Activated CD4-positive, alpha-beta memory T cell treated with anti-CD3 and anti-CD28 coated beads for 36 hours (primary cell): ENCODE data around the gene WDR20. TPM values are rescaled to one million over a fixed set of nuclear protein-coding genes. Genes with fewer than 3 reads are reported as not detected.
"Not testable (repeated sequence)": the region's sequence is repeated elsewhere in the genome, so short reads cannot be mapped to it uniquely, and the experiment has no call there.

Source experiments
- CTCF ChIA-PET: fragments of 350-600 bp; sonication (Branson Sonifier 250); formaldehyde crosslinking; loops from one replicate; lab custom pipeline; 2021; ENCODE audit warnings: antibody characterized with exemption, inconsistent platforms; lab: Charles Lee
- POLR2A ChIA-PET: fragments of 350-600 bp; sonication (Branson Sonifier 250); formaldehyde crosslinking; loops from one replicate; lab custom pipeline; 2021; ENCODE audit warnings: antibody characterized with exemption; lab: Charles Lee
- DNase-seq: peaks from one replicate; pipeline ENCODE4 v3.0.0-alpha.2; 2020
- H3K27ac Mint-ChIP-seq: one replicate; pipeline ENCODE4 v1.8.0; 2021; ENCODE audit warnings: mixed read lengths
- H3K27me3 Mint-ChIP-seq: one replicate; pipeline ENCODE4 v1.8.0; 2021; ENCODE audit warnings: mixed read lengths
- H3K36me3 Mint-ChIP-seq: one replicate; pipeline ENCODE4 v1.8.0; 2021; ENCODE audit warnings: mixed read lengths
- H3K4me1 Mint-ChIP-seq: one replicate; pipeline ENCODE4 v1.8.0; 2021; ENCODE audit warnings: low read depth, mixed read lengths
- H3K4me3 Mint-ChIP-seq: one replicate; pipeline ENCODE4 v1.8.0; 2021; ENCODE audit warnings: mild to moderate bottlenecking, mixed read lengths
- H3K9me3 Mint-ChIP-seq: one replicate; pipeline ENCODE4 v1.8.0; 2021; ENCODE audit warnings: mixed read lengths
- intact Hi-C: fragments of 100-400 bp; cut with micrococcal nuclease; formaldehyde crosslinking; loops from one replicate; pipeline ENCODE4 v1.15.1; 2023
- total RNA-seq, 2 experiments: library from RNA; stranded (reverse); gene quantifications; one replicate each; pipeline ENCODE4 v1.2.3, GENCODE V29; 2021

The WDR20 gene
- total RNA-seq, 2 experiments from 2014 or later = 22.2 to 25.3 TPM

DNA sequence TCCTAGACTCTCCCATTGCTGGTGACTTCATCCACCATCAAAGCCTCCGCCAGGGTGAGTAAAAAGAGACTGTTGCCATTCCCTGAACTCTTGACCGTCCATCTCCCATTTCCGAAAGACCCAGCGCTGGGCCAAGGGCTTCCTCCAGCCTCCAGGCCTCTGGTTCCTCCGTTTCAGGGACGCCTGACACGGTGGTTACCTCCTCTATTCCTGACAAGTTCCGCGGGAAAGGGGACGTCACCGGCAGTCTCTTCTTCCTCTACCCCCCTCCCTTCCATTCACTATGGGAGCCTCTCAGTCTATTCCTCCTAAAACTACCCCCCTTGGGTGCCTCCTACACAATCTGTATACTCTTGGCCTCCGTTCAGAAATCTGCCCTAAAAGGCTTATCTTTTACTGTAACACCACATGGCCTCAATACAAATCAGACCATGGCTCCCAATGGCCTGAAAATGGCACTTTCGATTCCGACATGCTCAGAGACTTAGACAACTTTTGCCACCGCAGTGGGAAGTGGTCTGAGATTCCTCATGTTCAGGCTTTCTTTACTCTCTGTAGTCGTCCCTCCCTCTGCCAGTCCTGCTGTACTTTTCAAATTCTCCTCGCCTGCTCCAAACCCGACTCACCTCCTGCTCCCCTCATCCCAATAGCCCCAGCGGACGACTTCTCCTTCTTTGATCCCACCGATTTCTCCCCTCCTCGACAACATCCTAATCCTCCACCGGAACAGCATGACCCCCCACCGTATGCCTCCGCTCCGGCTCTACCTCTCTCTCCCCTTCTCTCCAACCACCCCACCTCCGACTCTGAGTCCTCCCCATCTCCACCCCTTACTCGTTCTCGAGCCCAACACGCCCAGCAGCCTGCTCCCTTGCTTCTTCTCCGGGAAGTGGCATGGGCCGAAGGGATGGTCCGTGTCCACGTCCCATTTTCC is 94.9 kb downstream of the WDR20 start:
- Mint-ChIP-seq H3K27me3 (no peaks in the 10 kb centered on the region), H3K4me3 (no peak overlapping the region), H3K9me3 (no peaks in the 10 kb centered on the region), H3K4me1 (no peaks in the 10 kb centered on the region), H3K27ac (no peak overlapping the region), H3K36me3 (no peaks in the 10 kb centered on the region)
- intact Hi-C loops = loop anchor here (1.0 to 2.0 kb wide), 2 partner anchors 70 to 80 kb away; partner anchors contain the start of gene MOK
- ChIA-PET POLR2A (no interaction called here), CTCF (no interaction called here)
- no peak for DNase-seq

DNA sequence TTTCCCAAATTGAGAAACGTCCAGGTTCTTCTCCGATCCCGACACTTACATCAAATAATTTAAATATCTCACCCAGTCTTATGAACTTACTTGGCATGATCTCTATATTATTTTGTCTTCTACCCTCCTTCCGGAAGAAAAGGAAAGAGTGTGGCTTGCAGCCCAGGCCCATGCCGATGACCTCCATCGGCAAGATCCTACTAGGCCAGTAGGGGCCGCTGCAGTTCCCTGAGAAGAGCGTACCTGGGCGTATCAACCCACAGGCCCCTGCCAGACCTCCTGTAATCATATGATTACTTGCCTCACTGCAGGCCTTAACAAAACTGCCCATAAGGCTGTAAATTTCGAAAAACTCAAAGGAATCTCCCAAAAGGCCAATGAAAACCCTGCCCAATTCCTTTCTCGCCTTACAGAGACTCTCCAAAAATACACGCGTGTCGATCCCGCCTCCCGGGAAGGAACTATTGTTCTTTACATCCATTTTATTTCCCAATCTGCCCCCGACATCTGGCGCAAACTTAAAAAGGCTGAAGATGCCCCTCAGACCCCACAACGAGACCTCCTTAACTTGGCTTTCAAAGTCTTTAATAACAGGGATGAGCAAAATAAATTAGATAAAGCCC is 95.7 kb downstream of the WDR20 start:
- no peaks in the 10 kb centered on the region for H3K9me3 Mint-ChIP-seq
- H3K4me1 Mint-ChIP-seq = no peaks in the 10 kb centered on the region
- POLR2A ChIA-PET = no interaction called here
- no peaks in the 10 kb centered on the region for H3K27me3 Mint-ChIP-seq
- no peaks in the 10 kb centered on the region for H3K36me3 Mint-ChIP-seq
- CTCF ChIA-PET = interaction anchor here (0.7 to 2.3 kb wide), 2 partner anchors 9 to 79 kb away, joined by 3 to 16 read pairs; no protein-coding TSS in a partner anchor
- intact Hi-C loops = loop anchor here (1.0 to 2.0 kb wide), 2 partner anchors 69 to 79 kb away; partner anchors contain the start of gene MOK
- no peak overlapping the region for H3K4me3 Mint-ChIP-seq
- peak; percentile 87 for DNase-seq
- no peak overlapping the region for H3K27ac Mint-ChIP-seq

DNA sequence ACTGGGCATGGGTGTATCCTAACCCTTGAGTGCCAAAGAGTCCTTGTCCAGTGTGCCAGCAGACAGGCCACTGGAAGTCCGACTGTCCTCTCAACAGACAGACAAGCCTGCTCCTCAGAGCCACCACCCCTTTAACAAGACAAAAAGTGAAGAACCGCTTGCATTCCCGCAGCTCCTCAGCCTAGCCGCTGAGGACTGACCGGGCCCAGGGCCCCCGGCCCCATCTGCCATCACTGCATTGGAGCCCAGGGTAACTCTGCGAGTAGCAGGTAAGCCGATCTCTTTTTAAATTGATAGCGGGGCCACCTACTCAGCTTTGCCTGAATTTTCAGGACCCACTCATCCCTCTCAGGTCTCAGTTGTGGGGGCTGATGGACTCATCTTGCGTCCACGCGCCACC is 96.3 kb downstream of the WDR20 start:
- CTCF ChIA-PET = interaction anchor here (0.7 to 2.3 kb wide), 3 partner anchors 9 to 78 kb away, joined by 3 to 16 read pairs (median 5); partner anchors contain the start of gene MOK
- POLR2A ChIA-PET = no interaction called here
- H3K36me3 Mint-ChIP-seq = no peaks in the 10 kb centered on the region
- H3K9me3 Mint-ChIP-seq = no peaks in the 10 kb centered on the region
- intact Hi-C loops = no loop called here
- H3K4me3 Mint-ChIP-seq = no peak overlapping the region
- no peaks in the 10 kb centered on the region for H3K27me3 Mint-ChIP-seq
- H3K4me1 Mint-ChIP-seq = no peaks in the 10 kb centered on the region
- no peak overlapping the region for H3K27ac Mint-ChIP-seq
- DNase-seq = no peak

DNA sequence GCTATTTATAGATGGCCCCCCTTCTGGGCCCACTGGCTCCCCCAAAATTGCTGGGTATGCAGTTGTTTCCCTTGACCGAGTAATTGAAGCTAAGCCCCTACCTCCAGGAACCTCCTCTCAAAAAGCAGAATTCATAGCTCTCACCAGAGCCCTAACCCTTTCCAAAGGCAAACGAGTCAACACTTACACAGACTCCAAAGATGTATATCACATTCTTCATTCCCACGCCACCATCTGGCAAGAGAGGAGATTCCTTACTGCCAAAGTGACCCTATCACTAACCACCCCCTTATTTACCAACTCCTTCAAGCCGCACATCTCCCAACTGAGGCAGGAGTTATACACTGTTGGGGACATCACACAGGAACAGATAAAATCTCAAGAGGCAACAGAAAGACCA is 98.4 kb downstream of the WDR20 start:
- no peaks in the 10 kb centered on the region for H3K9me3 Mint-ChIP-seq
- intact Hi-C loops = no loop called here
- no peak overlapping the region for H3K27ac Mint-ChIP-seq
- DNase-seq = no peak
- no peaks in the 10 kb centered on the region for H3K36me3 Mint-ChIP-seq
- POLR2A ChIA-PET = no interaction called here
- no peaks in the 10 kb centered on the region for H3K4me1 Mint-ChIP-seq
- CTCF ChIA-PET = interaction anchor here (0.8 to 2.0 kb wide), 3 partner anchors 27 to 79 kb away, joined by 3 to 12 read pairs (median 5); no protein-coding TSS in a partner anchor
- no peak overlapping the region for H3K4me3 Mint-ChIP-seq
- H3K27me3 Mint-ChIP-seq = no peaks in the 10 kb centered on the region

DNA sequence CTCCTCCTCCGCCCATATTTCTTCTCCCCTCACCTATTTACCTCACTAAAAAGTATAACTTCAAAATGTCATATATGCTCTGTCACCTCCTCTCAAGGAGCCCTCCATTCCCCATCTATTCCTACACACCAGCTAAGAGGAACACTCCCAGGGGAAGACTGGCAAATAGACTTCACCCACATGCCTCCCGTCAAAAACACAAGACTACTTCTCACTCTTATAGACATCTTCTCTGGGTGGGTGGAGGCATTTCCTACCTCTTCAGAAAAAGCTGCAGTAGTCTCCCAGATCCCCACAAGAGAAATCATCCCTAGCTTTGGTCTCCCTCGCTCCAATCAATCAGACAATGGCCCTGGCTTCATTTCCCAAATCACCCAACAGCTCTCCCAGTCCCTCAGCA is 99.1 kb downstream of the WDR20 start:
- no peak for DNase-seq
- intact Hi-C loops = no loop called here
- H3K4me3 Mint-ChIP-seq = no peak overlapping the region
- ChIA-PET CTCF (interaction anchor here (0.8 to 2.0 kb wide), 3 partner anchors 27 to 78 kb away, joined by 3 to 12 read pairs (median 5); no protein-coding TSS in a partner anchor), POLR2A (no interaction called here)
- no peaks in the 10 kb centered on the region for H3K36me3 Mint-ChIP-seq
- no peaks in the 10 kb centered on the region for H3K27me3 Mint-ChIP-seq
- no peaks in the 10 kb centered on the region for H3K9me3 Mint-ChIP-seq
- H3K4me1 Mint-ChIP-seq = no peaks in the 10 kb centered on the region
- H3K27ac Mint-ChIP-seq = no peak overlapping the region

DNA sequence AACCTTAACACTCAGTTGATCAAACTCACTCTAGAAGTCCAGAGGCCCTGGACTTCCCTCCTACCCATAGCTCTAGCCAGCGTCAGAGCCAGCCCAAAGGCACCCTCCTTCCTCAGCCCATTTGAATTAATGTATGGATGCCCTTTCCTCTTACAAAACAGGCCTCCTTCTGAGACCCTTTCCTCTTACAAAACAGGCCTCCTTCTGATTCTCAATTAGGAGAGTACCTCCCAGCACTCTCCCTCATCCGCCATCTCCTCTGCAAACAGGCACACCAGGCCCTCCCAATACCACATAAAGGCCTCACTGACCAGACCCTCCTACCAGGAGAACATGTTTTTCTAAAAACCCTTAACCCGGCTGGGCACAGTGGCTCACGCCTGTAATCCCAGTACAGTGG is 99.5 kb downstream of the WDR20 start:
- ChIA-PET POLR2A (no interaction called here), CTCF (interaction anchor here (1.3 to 2.0 kb wide), 2 partner anchors 26 to 75 kb away, joined by 5 to 12 read pairs; no protein-coding TSS in a partner anchor)
- H3K4me3 Mint-ChIP-seq = no peak overlapping the region
- H3K27me3 Mint-ChIP-seq = no peaks in the 10 kb centered on the region
- intact Hi-C loops = no loop called here
- no peaks in the 10 kb centered on the region for H3K36me3 Mint-ChIP-seq
- H3K4me1 Mint-ChIP-seq = no peaks in the 10 kb centered on the region
- H3K27ac Mint-ChIP-seq = no peak overlapping the region
- DNase-seq = no peak
- no peaks in the 10 kb centered on the region for H3K9me3 Mint-ChIP-seq

DNA sequence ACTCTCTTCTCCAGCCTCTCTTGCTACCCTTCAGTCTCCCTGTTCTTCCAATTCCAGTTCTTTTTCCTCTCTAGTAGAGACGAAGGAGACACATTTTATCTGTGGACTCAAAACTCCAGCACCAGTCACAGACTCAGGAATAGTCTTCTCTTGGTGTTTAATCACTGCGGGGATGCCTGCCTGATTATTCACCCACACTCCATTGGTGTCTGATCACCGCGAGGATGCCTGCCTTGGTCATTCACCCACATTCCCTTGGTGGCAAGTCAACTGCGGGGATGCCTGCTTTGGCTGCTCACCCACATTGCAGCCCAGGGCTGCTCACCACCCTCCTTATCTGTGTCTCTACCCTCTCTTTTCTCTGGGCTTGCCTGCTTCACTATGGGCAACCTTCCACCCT is 100.8 kb downstream of the WDR20 start:
- H3K36me3 Mint-ChIP-seq, DNase-seq, H3K4me1 Mint-ChIP-seq, POLR2A ChIA-PET, H3K27ac Mint-ChIP-seq, intact Hi-C loops, CTCF ChIA-PET, H3K9me3 Mint-ChIP-seq, H3K4me3 Mint-ChIP-seq, H3K27me3 Mint-ChIP-seq: not testable (repeated sequence)

DNA sequence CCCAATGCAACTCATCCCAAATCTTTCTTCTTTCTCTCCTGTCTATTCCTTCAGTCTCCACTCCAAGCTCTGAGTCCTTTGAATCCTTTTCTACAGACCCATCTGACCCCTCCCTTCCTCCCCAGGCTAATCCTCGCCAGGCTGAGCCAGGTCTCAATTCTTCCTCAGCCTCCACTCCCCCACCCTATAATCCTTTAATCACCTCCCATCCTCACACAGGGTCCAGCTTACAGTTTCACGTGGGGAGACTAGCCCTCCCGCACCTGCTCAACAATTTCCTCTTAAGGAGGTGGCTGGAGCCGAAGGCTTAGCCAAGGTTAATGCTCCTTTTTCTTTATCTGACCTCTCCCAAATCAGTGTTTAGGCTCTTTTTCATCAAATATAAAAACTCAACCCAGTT is 101.5 kb downstream of the WDR20 start:
- no peak for DNase-seq
- H3K9me3 Mint-ChIP-seq = no peaks in the 10 kb centered on the region
- H3K4me3 Mint-ChIP-seq = no peak overlapping the region
- H3K27me3 Mint-ChIP-seq = no peaks in the 10 kb centered on the region
- CTCF ChIA-PET = no interaction called here
- POLR2A ChIA-PET = no interaction called here
- intact Hi-C loops = no loop called here
- no peaks in the 10 kb centered on the region for H3K36me3 Mint-ChIP-seq
- no peaks in the 10 kb centered on the region for H3K4me1 Mint-ChIP-seq
- no peak overlapping the region for H3K27ac Mint-ChIP-seq

DNA sequence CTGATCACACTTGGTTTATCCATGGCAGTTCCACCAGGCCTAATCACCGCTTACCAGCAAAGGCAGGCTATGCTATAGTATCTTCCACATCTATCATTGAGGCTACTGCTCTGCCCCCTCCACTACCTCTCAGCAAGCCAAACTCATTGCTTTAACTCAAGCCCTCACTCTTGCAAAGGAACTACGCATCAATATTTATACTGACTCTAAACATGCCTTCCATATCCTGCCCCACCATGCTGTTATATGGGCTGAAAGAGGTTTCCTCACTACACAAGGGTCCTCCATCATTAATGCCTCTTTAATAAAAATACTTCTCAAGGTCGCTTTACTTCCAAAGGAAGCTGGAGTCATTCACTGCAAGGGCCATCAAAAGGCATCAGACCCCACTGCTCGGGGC is 104.1 kb downstream of the WDR20 start:
- POLR2A ChIA-PET, intact Hi-C loops: not testable (repeated sequence)

DNA sequence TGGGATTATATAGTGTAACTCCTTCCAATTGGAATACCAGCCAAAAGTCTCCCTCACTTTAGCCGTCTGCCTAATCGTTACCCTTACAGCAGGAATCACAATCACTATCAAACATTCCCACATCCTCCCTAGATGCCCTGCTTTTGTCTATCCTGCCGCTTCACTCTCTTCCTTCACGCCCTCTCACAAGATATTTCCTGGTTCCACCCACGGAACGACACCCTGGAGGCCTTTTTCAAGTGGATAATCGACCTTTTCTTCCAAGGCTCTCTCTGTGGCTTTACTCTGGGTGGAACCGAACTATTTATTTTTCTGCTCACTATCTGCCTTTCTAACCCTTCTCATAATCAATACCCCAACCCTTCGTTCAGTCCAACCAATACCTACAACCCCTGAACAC is 106.4 kb downstream of the WDR20 start:
- no peak for DNase-seq
- CTCF ChIA-PET = no interaction called here

More for the DNA sequence above, 104.1 kb downstream of the WDR20 start:
- DNase-seq, H3K4me1 Mint-ChIP-seq, CTCF ChIA-PET, H3K27ac Mint-ChIP-seq, H3K27me3 Mint-ChIP-seq, H3K4me3 Mint-ChIP-seq, H3K9me3 Mint-ChIP-seq, H3K36me3 Mint-ChIP-seq: not testable (repeated sequence)

DNA sequence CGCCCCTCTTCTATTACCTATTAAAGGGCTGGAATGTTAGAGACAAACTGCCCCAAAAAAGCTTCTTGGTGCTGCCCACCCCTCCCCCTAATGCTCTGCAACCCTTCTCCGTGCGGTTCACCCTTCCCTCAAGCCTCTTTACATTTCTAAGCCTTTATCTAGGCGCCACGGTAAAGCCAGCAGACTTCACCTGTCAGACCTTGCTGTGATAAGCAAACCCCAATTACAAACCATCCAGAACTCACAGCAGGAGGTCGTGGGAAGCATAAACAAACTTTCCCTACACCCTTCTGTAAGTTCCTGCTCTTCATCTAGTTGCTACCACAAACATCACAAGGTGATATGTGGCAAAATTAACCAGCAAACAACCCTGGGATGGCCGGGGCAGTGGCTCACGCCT is 108.4 kb downstream of the WDR20 start:
- Mint-ChIP-seq H3K27me3 (no peaks in the 10 kb centered on the region), H3K9me3 (no peaks in the 10 kb centered on the region), H3K27ac (no peak overlapping the region), H3K36me3 (no peaks in the 10 kb centered on the region), H3K4me1 (no peaks in the 10 kb centered on the region), H3K4me3 (no peak overlapping the region)
- intact Hi-C loops = no loop called here
- ChIA-PET CTCF (no interaction called here), POLR2A (interaction anchor here (0.7 kb wide), 1 partner anchor 289 kb away, joined by 5 read pairs; no protein-coding TSS in a partner anchor)
- no peak for DNase-seq

More for the DNA sequence above, 106.4 kb downstream of the WDR20 start:
- Mint-ChIP-seq H3K27me3 (no peaks in the 10 kb centered on the region), H3K27ac (no peak overlapping the region), H3K4me3 (no peak overlapping the region), H3K9me3 (no peaks in the 10 kb centered on the region), H3K36me3 (no peaks in the 10 kb centered on the region), H3K4me1 (no peaks in the 10 kb centered on the region)
- intact Hi-C loops = no loop called here
- POLR2A ChIA-PET = no interaction called here

DNA sequence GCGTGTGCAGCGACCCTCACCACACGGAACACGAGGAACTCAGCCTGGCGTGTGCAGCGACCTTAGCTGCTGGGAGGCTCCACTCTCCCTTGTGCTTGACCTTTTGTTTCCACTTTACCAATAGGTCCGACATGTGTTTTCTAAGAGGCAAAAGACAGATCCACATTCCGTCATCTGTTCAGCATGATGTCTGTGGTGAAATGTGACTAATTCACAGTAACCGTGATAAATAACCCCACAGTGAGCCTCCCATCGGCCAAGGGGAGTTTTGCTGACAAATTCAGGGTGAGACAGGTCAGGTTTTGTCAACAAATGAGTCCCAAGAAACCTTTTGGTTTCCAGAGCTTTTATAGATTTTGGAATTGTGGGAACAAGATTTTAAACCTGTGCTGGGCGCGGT is 109.3 kb downstream of the WDR20 start:
- POLR2A ChIA-PET = no interaction called here
- Mint-ChIP-seq H3K36me3 (no peaks in the 10 kb centered on the region), H3K27ac (no peak overlapping the region), H3K4me1 (no peaks in the 10 kb centered on the region), H3K4me3 (no peak overlapping the region), H3K27me3 (no peaks in the 10 kb centered on the region), H3K9me3 (no peaks in the 10 kb centered on the region)
- DNase-seq = no peak
- intact Hi-C loops = no loop called here
- CTCF ChIA-PET = interaction anchor here (0.6 kb wide), 1 partner anchor 10 kb away, joined by 4 read pairs; no protein-coding TSS in a partner anchor
